GM12878 (cell line): ENCODE measurements around the gene ORC1. TPM values are rescaled to one million over a fixed set of nuclear protein-coding genes. Genes with fewer than 3 reads are reported as not detected.

Experiments
- ATAC-seq: fragments of 200-7000 bp; cut with Tn5 transposase; 3 replicates; pipeline ENCODE4 v1.9.1; 2020; ENCODE audit warnings: mild to moderate bottlenecking, moderate library complexity
- BruUV-seq: library from RNA; stranded (reverse); fragments of 400-500 nt; replicated peaks from 2 replicates; lab custom pipeline; 2021; lab: Mats Ljungman, UMichigan
- CTCF ChIA-PET: fragments of 300-600 bp; sonication (Branson Sonifier 250); formaldehyde crosslinking; extraction: SDS; loops from one replicate; lab custom pipeline; 2021; ENCODE audit warnings: inconsistent platforms; lab: Yijun Ruan, JAX
- POLR2A ChIA-PET: fragments of 350-600 bp; formaldehyde crosslinking; extraction: SDS; loops from one replicate; lab custom pipeline; 2021; ENCODE audit warnings: inconsistent platforms; lab: Charles Lee
- RAD21 ChIA-PET: fragments of 300-600 bp; sonication (Branson Sonifier 250); formaldehyde crosslinking; loops from one replicate; lab custom pipeline; 2023; ENCODE audit warnings: antibody characterized with exemption; ENCODE audit not compliant: unreplicated experiment; lab: Charles Lee
- SMC1A ChIA-PET: fragments of 300-600 bp; sonication (Branson Sonifier 250); formaldehyde crosslinking; loops from one replicate; lab custom pipeline; 2023; ENCODE audit not compliant: unreplicated experiment, uncharacterized antibody; lab: Charles Lee
- DNase-seq: peaks from one replicate; pipeline ENCODE4 v3.0.0-alpha.2; 2011; ENCODE audit warnings: low read depth, low spot score
- FAIRE-seq: peaks from 3 replicates; lab custom pipeline; 2011; peaks lifted over from hg19 to GRCh38; lab: Jason Lieb, UNC
- H2AFZ ChIP-seq: 2 replicates; pipeline ENCODE4 v1.6.0; 2011; ENCODE audit warnings: low read depth, low read length, control low read depth; ENCODE audit not compliant: control insufficient read depth
- H3K27ac ChIP-seq: 2 replicates; pipeline ENCODE4 v1.5.1; 2011; ENCODE audit warnings: control low read depth; ENCODE audit not compliant: control insufficient read depth, insufficient read depth
- H3K27me3 ChIP-seq, 2 experiments: replicated peaks in 1 of 2; 2 replicates each; pipeline versions ENCODE4 v1.6.0 to v1.6.1; 2011; ENCODE audit warnings: low read length in 1 of 2; ENCODE audit not compliant: control insufficient read depth in 2 of 2, insufficient read depth in 2 of 2
- H3K36me3 ChIP-seq, 2 experiments: 2 replicates each; pipeline ENCODE4 v1.5.1; 2011; ENCODE audit warnings: low read length in 1 of 2; ENCODE audit not compliant: control insufficient read depth in 2 of 2, insufficient read depth in 2 of 2
- H3K4me1 ChIP-seq: 2 replicates; pipeline ENCODE4 v1.6.1; 2011; ENCODE audit warnings: mild to moderate bottlenecking, low read length, moderate library complexity, mixed read lengths; ENCODE audit not compliant: control insufficient read depth, insufficient read depth
- H3K4me2 ChIP-seq: 2 replicates; pipeline ENCODE4 v1.6.0; 2011; ENCODE audit warnings: control low read depth; ENCODE audit not compliant: control insufficient read depth, insufficient read depth
- H3K4me3 ChIP-seq: fragments of 200-600 bp; sonication (generic); 2 replicates; pipeline ENCODE4 v1.5.1; 2016
- H3K79me2 ChIP-seq: 2 replicates; pipeline ENCODE4 v1.6.0; 2011; ENCODE audit warnings: low read length; ENCODE audit not compliant: control insufficient read depth, insufficient read depth
- H3K9ac ChIP-seq: 2 replicates; pipeline ENCODE4 v1.8.0; 2011; ENCODE audit warnings: low read length, control low read depth, mixed read lengths; ENCODE audit not compliant: control insufficient read depth, insufficient read depth
- H3K9me3 ChIP-seq: replicated peaks from 3 replicates; pipeline ENCODE4 v1.5.1; 2011; ENCODE audit warnings: mild to moderate bottlenecking, low read length; ENCODE audit not compliant: control insufficient read depth, insufficient read depth
- H4K20me1 ChIP-seq: 2 replicates; pipeline ENCODE4 v1.6.0; 2011; ENCODE audit not compliant: control insufficient read depth, insufficient read depth
- BCL3 ChIP-seq: IDR thresholded peaks from 2 replicates; pipeline ENCODE4 v1.6.1; 2011; ENCODE audit warnings: borderline replicate concordance, low read depth, mild to moderate bottlenecking, moderate library complexity, low read length; ENCODE audit not compliant: insufficient read depth, poor library complexity, severe bottlenecking
- E4F1 ChIP-seq: fragments of 450-650 bp; IDR thresholded peaks from 2 replicates; pipeline ENCODE4 v1.6.1; 2018; ENCODE audit warnings: borderline replicate concordance, mild to moderate bottlenecking; ENCODE audit not compliant: partially characterized antibody
- EP300 ChIP-seq, 2 experiments: fragments of 150-350 bp in 1 of 2; IDR thresholded peaks; 2 replicates each; pipeline ENCODE4 v1.6.1; 2011 to 2012; ENCODE audit warnings: low read depth in 2 of 2, low read length in 2 of 2, borderline replicate concordance in 1 of 2, improper control_type of control experiment in 1 of 2, inconsistent platforms in 1 of 2; ENCODE audit not compliant: control insufficient read depth in 1 of 2
- HCFC1 ChIP-seq: fragments of 150-350 bp; IDR thresholded peaks from 2 replicates; pipeline ENCODE4 v1.6.1; 2014; ENCODE audit warnings: low read length
- IRF3 ChIP-seq: fragments of 450-650 bp; IDR thresholded peaks from 2 replicates; pipeline ENCODE4 v1.6.1; 2014; ENCODE audit warnings: mild to moderate bottlenecking
- MTA2 ChIP-seq: fragments of 450-650 bp; IDR thresholded peaks from 2 replicates; pipeline ENCODE4 v1.6.1; 2016; ENCODE audit warnings: low read depth, mild to moderate bottlenecking, moderate library complexity
- MXI1 ChIP-seq: fragments of 150-350 bp; IDR thresholded peaks from 2 replicates; pipeline ENCODE4 v1.6.1; 2011; ENCODE audit warnings: low read depth, mild to moderate bottlenecking, inconsistent platforms, low read length, improper control_type of control experiment
- POLR2AphosphoS2 ChIP-seq: IDR thresholded peaks from 2 replicates; pipeline ENCODE4 v1.6.1; 2011; ENCODE audit warnings: low read depth, mild to moderate bottlenecking, low read length, improper control_type of control experiment, moderate library complexity
- RELB ChIP-seq: fragments of 450-650 bp; IDR thresholded peaks from 2 replicates; pipeline ENCODE4 v1.6.1; 2017; ENCODE audit warnings: low read depth, mild to moderate bottlenecking, moderate library complexity
- SMAD1 ChIP-seq: fragments of 450-650 bp; IDR thresholded peaks from 2 replicates; pipeline ENCODE4 v1.6.1; 2018; ENCODE audit warnings: mild to moderate bottlenecking, low read depth; ENCODE audit not compliant: partially characterized antibody
- SREBF1 ChIP-seq: IDR thresholded peaks from 2 replicates; pipeline ENCODE4 v1.6.1; 2012; ENCODE audit warnings: mild to moderate bottlenecking, low read length
- YY1 ChIP-seq: IDR thresholded peaks from 2 replicates; pipeline ENCODE4 v1.6.1; 2011; ENCODE audit warnings: low read depth, mild to moderate bottlenecking, low read length
- ZBTB11 ChIP-seq: fragments of 450-650 bp; formaldehyde crosslinking; IDR thresholded peaks from 2 replicates; pipeline ENCODE4 v1.5.0; 2022; ENCODE audit warnings: mild to moderate bottlenecking, missing genetic modification characterization
- ZSCAN29 ChIP-seq: fragments of 450-650 bp; IDR thresholded peaks from 2 replicates; pipeline ENCODE4 v1.6.1; 2017; ENCODE audit warnings: mild to moderate bottlenecking, moderate library complexity
- WGBS: methylation state at CpG from one replicate; pipeline ENCODE4 v1.1.6; 2016; ENCODE audit warnings: low lambda C conversion rate; ENCODE audit not compliant: insufficient replicate concordance, insufficient coverage; ENCODE audit errors: missing lambda C conversion rate; 5-methylcytosine and 5-hydroxymethylcytosine counted together
- in situ Hi-C: fragments of 300-500 bp; cut with MboI; formaldehyde crosslinking; loops from 9 replicates; pipeline ENCODE4 v1.14.3; 2018; ENCODE audit warnings: mixed read lengths
- intact Hi-C: fragments of 100-400 bp; cut with micrococcal nuclease; formaldehyde crosslinking; loops from one replicate; pipeline ENCODE4 v1.14.2; 2022; ENCODE audit not compliant: unreplicated experiment
- polyA plus RNA-seq, 11 experiments: library from polyadenylated mRNA; depleted of rRNA in 4 of 11; unstranded in 6 of 11; stranded (reverse) in 5 of 11; fragments of >200 nt; fragmentation: Nextera tagmentation in 4 of 11; fragmentation: Illumina TruSeq in 1 of 11; extraction: Ambion mirVana in 4 of 11; extraction: Trizol in 1 of 11; gene quantifications; 1 replicate in 1 of 11; 2 replicates in 10 of 11; pipeline versions ENCODE4 v1.2.1 to v1.2.3, GENCODE V29; 2011 to 2016; ENCODE audit warnings: inconsistent platforms in 2 of 11, missing spikeins in 2 of 11, low read depth in 1 of 11
- total RNA-seq, 4 experiments: library from RNA; depleted of rRNA in 3 of 4; stranded (reverse); fragments of >200 nt in 3 of 4; fragmentation: Illumina TruSeq in 1 of 4; extraction: Trizol in 1 of 4; gene quantifications; 2 replicates each; pipeline versions ENCODE4 v1.2.1 to v1.2.3, GENCODE V29; 2013 to 2021

The ORC1 gene
- total and polyA plus RNA-seq, 10 of the 15 experiments (the other 5 are each of a cell fraction or from before 2014, with no cell fraction given): 7.7 to 34.6 (median 28.7) TPM

DNA sequence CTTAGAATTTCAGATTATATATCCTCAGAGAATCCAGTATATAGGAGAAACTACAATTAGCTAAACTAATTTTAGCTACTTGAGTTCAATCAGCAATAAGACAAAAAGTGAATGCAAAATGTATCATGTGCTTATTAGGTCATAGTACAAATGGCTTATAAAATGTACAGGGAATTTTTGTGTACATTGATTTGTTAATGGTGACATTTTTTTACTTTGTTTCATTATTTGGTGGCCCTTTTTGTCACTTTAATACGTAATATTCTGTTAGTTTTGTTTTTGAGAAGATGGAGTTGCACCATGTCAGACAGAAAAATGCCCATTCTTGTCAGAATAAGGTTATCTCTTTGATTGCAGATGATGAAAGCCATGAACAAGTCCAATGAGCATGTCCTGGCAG is 71.8 kb downstream of the ORC1 start:
- FAIRE-seq: no peak
- H3K36me3 ChIP-seq: no peaks in the 10 kb centered on the region
- H3K9me3 ChIP-seq: no peaks in the 10 kb centered on the region
- no TSS peak for BruUV-seq
- no peak overlapping the region for H3K27ac ChIP-seq
- no peak overlapping the region for H3K4me3 ChIP-seq
- no peak overlapping the region for H2AFZ ChIP-seq
- in situ Hi-C loops: no loop called here
- no peak for ATAC-seq
- CTCF ChIA-PET: interaction anchor here (0.6 kb wide), 1 partner anchor 256 kb away, joined by 3 read pairs; no protein-coding TSS in a partner anchor
- H3K4me1 ChIP-seq: no peaks in the 10 kb centered on the region
- no peak overlapping the region for H3K4me2 ChIP-seq
- no peak overlapping the region for H3K9ac ChIP-seq
- intact Hi-C loops: no loop called here
- no peaks in the 10 kb centered on the region for H3K27me3 ChIP-seq
- H4K20me1 ChIP-seq: no peaks in the 10 kb centered on the region
- 4% methylated on average over 1 of the region's 1 CpG for WGBS
- POLR2A ChIA-PET: no interaction called here
- RAD21 ChIA-PET: no interaction called here
- SMC1A ChIA-PET: no interaction called here
- no peak for DNase-seq
- no peaks in the 10 kb centered on the region for H3K79me2 ChIP-seq
- TF ChIP-seq ZSCAN29 (no peak), SMAD1 (no peak), SREBF1 (no peak), ZBTB11 (CRISPR knock-in tag) (no peak), POLR2AphosphoS2 (no peak), IRF3 (no peak), RELB (no peak), E4F1 (no peak), EP300 (IDR thresholded peaks at IDR 0.05; ENCODE audit: borderline replicate concordance in 1 of 2, control insufficient read depth in 1 of 2, low read depth in 2 of 2, low read length in 2 of 2) (no peak), MXI1 (no peak), BCL3 (no peak), MTA2 (no peak), HCFC1 (no peak), YY1 (no peak)
